HCT116 (cell line): Measurements from ENCODE around the gene NBAS. TPM values are rescaled to one million over a fixed set of nuclear protein-coding genes. Genes with fewer than 3 reads are reported as not detected.

Source experiments
- ATAC-seq: fragments of 200-7000 bp; cut with Tn5 transposase; 2 replicates; pipeline ENCODE4 v1.9.1; 2020; ENCODE audit warnings: mild to moderate bottlenecking, moderate library complexity
- BruUV-seq: library from RNA; stranded (reverse); fragments of 400-500 nt; replicated peaks from 2 replicates; lab custom pipeline; 2021; lab: Mats Ljungman, UMichigan
- CTCF ChIA-PET: fragments of 300-600 bp; sonication (Branson Sonifier 250); formaldehyde crosslinking; loops from one replicate; lab custom pipeline; 2021; ENCODE audit warnings: antibody characterized with exemption; lab: Charles Lee
- POLR2A ChIA-PET: fragments of 300-600, 350-600 bp; sonication (Branson Sonifier 250); formaldehyde crosslinking; loops from one replicate; lab custom pipeline; 2021; ENCODE audit warnings: antibody characterized with exemption; lab: Charles Lee
- RAD21 ChIA-PET, 2 experiments: fragments of 300-600 bp; sonication (Branson Sonifier 250); formaldehyde crosslinking; loops; one replicate each; lab custom pipeline; 2023; ENCODE audit warnings: low total read pairs in 2 of 2; ENCODE audit not compliant: uncharacterized antibody in 2 of 2, unreplicated experiment in 2 of 2, low non-redundant PET in 1 of 2; lab: Charles Lee
- DNase-seq: peaks from one replicate; pipeline ENCODE4 v3.0.0-alpha.2; 2010; ENCODE audit warnings: low read depth, low spot score
- H2AFZ ChIP-seq: fragments of 200-600 bp; shearing (Covaris generic), sonication (generic); 2 replicates; pipeline ENCODE4 v1.6.1; 2017; ENCODE audit warnings: low read depth, mixed run types, mixed read lengths, antibody characterized with exemption, low read length; ENCODE audit not compliant: poor library complexity, severe bottlenecking
- H3K27ac ChIP-seq: 2 replicates; pipeline ENCODE4 v1.5.1; 2012; ENCODE audit warnings: low read depth, low read length
- H3K27me3 ChIP-seq: fragments of 200-600 bp; sonication (generic); 2 replicates; pipeline ENCODE4 v1.6.1; 2016; ENCODE audit warnings: mixed run types, low read length, mixed read lengths; ENCODE audit not compliant: insufficient read depth
- H3K36me3 ChIP-seq, 2 experiments: fragments of 200-500 bp in 1 of 2; fragments of 200-600 bp in 1 of 2; sonication (Bioruptor generic) in 1 of 2; sonication (generic) in 1 of 2; 2 replicates each; pipeline versions ENCODE4 v1.5.1 to v1.6.1; 2014 to 2016; ENCODE audit warnings: low read length in 2 of 2, inconsistent platforms in 1 of 2, mixed read lengths in 1 of 2, mixed run types in 1 of 2; ENCODE audit not compliant: insufficient read depth in 2 of 2, control insufficient read depth in 1 of 2
- H3K4me1 ChIP-seq, 2 experiments: fragments of 200-600 bp in 1 of 2; sonication (generic) in 1 of 2; 2 replicates each; pipeline versions ENCODE4 v1.5.1 to v1.6.1; 2012 to 2017; ENCODE audit warnings: low read length in 2 of 2, inconsistent platforms in 1 of 2, mild to moderate bottlenecking in 1 of 2, mixed read lengths in 1 of 2, mixed run types in 1 of 2, moderate library complexity in 1 of 2; ENCODE audit not compliant: insufficient read depth in 2 of 2, control insufficient read depth in 1 of 2
- H3K4me2 ChIP-seq: fragments of 200-600 bp; sonication (generic); 2 replicates; pipeline ENCODE4 v1.6.1; 2017; ENCODE audit warnings: mixed run types, low read length, mixed read lengths
- H3K4me3 ChIP-seq, 2 experiments: fragments of 200-600 bp in 1 of 2; sonication (generic) in 1 of 2; replicated peaks in 1 of 2; 2 replicates each; pipeline ENCODE4 v1.5.1; 2011 to 2016; ENCODE audit warnings: low read length in 2 of 2, control low read depth in 1 of 2, low read depth in 1 of 2, mild to moderate bottlenecking in 1 of 2, mixed read lengths in 1 of 2, mixed run types in 1 of 2
- H3K79me2 ChIP-seq: fragments of 200-600 bp; sonication (generic); 2 replicates; pipeline ENCODE4 v1.6.1; 2017; ENCODE audit warnings: mild to moderate bottlenecking, mixed run types, low read length, moderate library complexity, mixed read lengths; ENCODE audit not compliant: insufficient read depth
- H3K9ac ChIP-seq: fragments of 200-600 bp; sonication (generic); 2 replicates; pipeline ENCODE4 v1.6.1; 2016; ENCODE audit warnings: low read length, mixed read lengths
- H3K9me2 ChIP-seq: fragments of 200-600 bp; sonication (generic), shearing (Covaris generic); 2 replicates; pipeline ENCODE4 v1.6.1; 2017; ENCODE audit warnings: mixed run types, mild to moderate bottlenecking, moderate library complexity; ENCODE audit not compliant: insufficient read depth
- H3K9me3 ChIP-seq, 2 experiments: fragments of 200-500 bp in 1 of 2; fragments of 200-600 bp in 1 of 2; sonication (Bioruptor generic) in 1 of 2; sonication (generic) in 1 of 2; 2 replicates each; pipeline ENCODE4 v1.6.1; 2014 to 2017; ENCODE audit warnings: low read length in 2 of 2, mixed read lengths in 2 of 2, inconsistent platforms in 1 of 2, low read depth in 1 of 2, mild to moderate bottlenecking in 1 of 2, mixed run types in 1 of 2, moderate library complexity in 1 of 2; ENCODE audit not compliant: control insufficient read depth in 1 of 2, insufficient read depth in 1 of 2
- H4K20me1 ChIP-seq: fragments of 200-600 bp; sonication (generic), shearing (Covaris generic); 2 replicates; pipeline ENCODE4 v1.6.1; 2017; ENCODE audit warnings: mixed run types, mild to moderate bottlenecking, moderate library complexity; ENCODE audit not compliant: insufficient read depth
- EZH2phosphoT487 ChIP-seq: fragments of 200-600 bp; IDR thresholded peaks from 2 replicates; pipeline ENCODE4 v1.6.1; 2018; ENCODE audit warnings: antibody characterized with exemption, borderline replicate concordance
- RAD21 ChIP-seq: IDR thresholded peaks from 2 replicates; pipeline ENCODE4 v1.6.1; 2012; ENCODE audit warnings: low read depth, mild to moderate bottlenecking
- SP1 ChIP-seq: IDR thresholded peaks from 2 replicates; pipeline ENCODE4 v1.6.1; 2012; ENCODE audit warnings: low read depth
- intact Hi-C: fragments of 100-400 bp; cut with micrococcal nuclease; formaldehyde crosslinking; loops from 2 replicates; pipeline ENCODE4 v1.10.0; 2022
- total RNA-seq: library from RNA; stranded (reverse); gene quantifications from one replicate; pipeline ENCODE4 v1.2.1, GENCODE V29; 2021; ENCODE audit not compliant: unreplicated experiment

The NBAS gene
- total RNA-seq, 1 experiment from 2014 or later, result 32.8 TPM

- Histone ChIP-seq H3K9me3 (no peaks in the 10 kb centered on the region), H3K9ac (no peak overlapping the region), H3K79me2 (no peaks in the 10 kb centered on the region), H3K4me2 (no peak overlapping the region), H3K27me3 (no peaks in the 10 kb centered on the region), H3K27ac (no peak overlapping the region), H2AFZ (no peak overlapping the region), H3K4me1 (no peaks in the 10 kb centered on the region)
- no TSS peak for BruUV-seq
- ATAC-seq (no peak), DNase-seq (no peak)
- CTCF ChIA-PET, result no interaction called here
- intact Hi-C loops, result no loop called here
- TF ChIP-seq RAD21 (no peak), SP1 (no peak)
- TF ChIP-seq, all 23 proteins: peak for 0
- H3K4me3 ChIP-seq, result no peak overlapping the region
- H4K20me1 ChIP-seq, result no peaks in the 10 kb centered on the region
- H3K36me3 ChIP-seq, result no peaks in the 10 kb centered on the region
- no peaks in the 10 kb centered on the region for H3K9me2 ChIP-seq
- ChIA-PET RAD21 (no interaction called here), POLR2A (no interaction called here)
These were observed 376.6 kb downstream of the NBAS start for GRCh38 chr2:15184491-15184890.

- H3K9me2 ChIP-seq, result no peaks in the 10 kb centered on the region
- H3K4me2 ChIP-seq, result no peak overlapping the region
- no peak overlapping the region for H3K27ac ChIP-seq
- no peak overlapping the region for H2AFZ ChIP-seq
- intact Hi-C loops, result no loop called here
- RAD21 ChIA-PET, result no interaction called here
- DNase-seq (no peak), ATAC-seq (no peak)
- H3K4me3 ChIP-seq, result no peak overlapping the region
- no peak overlapping the region for H3K9ac ChIP-seq
- BruUV-seq, result no TSS peak
- no peak for TF ChIP-seq EZH2phosphoT487
- no peaks in the 10 kb centered on the region for H3K9me3 ChIP-seq
- no peaks in the 10 kb centered on the region for H3K27me3 ChIP-seq
- H4K20me1 ChIP-seq, result no peaks in the 10 kb centered on the region
- no peaks in the 10 kb centered on the region for H3K36me3 ChIP-seq
- CTCF ChIA-PET, result no interaction called here
- no peaks in the 10 kb centered on the region for H3K79me2 ChIP-seq
- H3K4me1 ChIP-seq, result peaks cover 7 to 10% of the 10 kb centered on the region in 2 experiments
- POLR2A ChIA-PET, result no interaction called here
These were observed 378.9 kb downstream of the NBAS start for GRCh38 chr2:15182275-15182674.
